SU-DHL-6 (cell line): ENCODE results near the gene OR2D2.

Source experiments
- EZH2phosphoT487 ChIP-seq: fragments of 200-600 bp; sonication (generic), shearing (Covaris generic); conservative IDR thresholded peaks from 2 replicates; pipeline ENCODE4 v1.6.1; 2018; ENCODE audit warnings: mild to moderate bottlenecking, antibody characterized with exemption, low read length, moderate library complexity, mixed read lengths
- TF ChIP-seq, protein P1 (sequence below): fragments of 200-600 bp; sonication (generic); IDR thresholded peaks from one replicate; pipeline ENCODE4 v1.5.1; 2017; ENCODE audit warnings: antibody characterized with exemption, mild to moderate bottlenecking, low read length, moderate library complexity; ENCODE audit not compliant: insufficient read depth, poor library complexity, severe bottlenecking

DNA sequence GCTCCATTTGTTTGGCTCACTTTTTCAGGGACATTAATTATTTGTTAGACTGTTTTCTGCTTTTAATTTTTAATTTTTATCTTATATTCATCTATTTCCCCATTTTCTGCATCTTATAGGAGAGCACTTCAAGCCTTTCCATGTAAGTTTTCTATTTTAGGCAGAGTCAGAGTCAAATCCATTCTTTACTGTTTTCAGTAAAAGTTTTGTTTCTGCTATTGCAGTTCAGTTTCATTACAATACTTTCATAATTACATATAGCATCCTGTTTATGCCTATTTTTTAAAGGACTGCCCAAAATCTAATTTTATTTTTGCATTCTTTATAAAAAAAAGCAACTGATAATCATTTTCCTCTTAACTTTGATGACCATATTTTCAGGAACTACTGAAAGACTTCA is 50.6 kb downstream of the OR2D2 start:
- TF ChIP-seq, protein P1, sequence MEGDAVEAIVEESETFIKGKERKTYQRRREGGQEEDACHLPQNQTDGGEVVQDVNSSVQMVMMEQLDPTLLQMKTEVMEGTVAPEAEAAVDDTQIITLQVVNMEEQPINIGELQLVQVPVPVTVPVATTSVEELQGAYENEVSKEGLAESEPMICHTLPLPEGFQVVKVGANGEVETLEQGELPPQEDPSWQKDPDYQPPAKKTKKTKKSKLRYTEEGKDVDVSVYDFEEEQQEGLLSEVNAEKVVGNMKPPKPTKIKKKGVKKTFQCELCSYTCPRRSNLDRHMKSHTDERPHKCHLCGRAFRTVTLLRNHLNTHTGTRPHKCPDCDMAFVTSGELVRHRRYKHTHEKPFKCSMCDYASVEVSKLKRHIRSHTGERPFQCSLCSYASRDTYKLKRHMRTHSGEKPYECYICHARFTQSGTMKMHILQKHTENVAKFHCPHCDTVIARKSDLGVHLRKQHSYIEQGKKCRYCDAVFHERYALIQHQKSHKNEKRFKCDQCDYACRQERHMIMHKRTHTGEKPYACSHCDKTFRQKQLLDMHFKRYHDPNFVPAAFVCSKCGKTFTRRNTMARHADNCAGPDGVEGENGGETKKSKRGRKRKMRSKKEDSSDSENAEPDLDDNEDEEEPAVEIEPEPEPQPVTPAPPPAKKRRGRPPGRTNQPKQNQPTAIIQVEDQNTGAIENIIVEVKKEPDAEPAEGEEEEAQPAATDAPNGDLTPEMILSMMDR = no peak
- no peak for TF ChIP-seq EZH2phosphoT487
